Adrenal gland (tissue), 12 donors: ENCODE results near the gene AXIN1. TPM values are rescaled to one million over a fixed set of nuclear protein-coding genes. Genes with fewer than 3 reads are reported as not detected.

ENCODE experiments used
- DNase-seq, 7 donors: peaks; one replicate each; pipeline ENCODE4 v3.0.0-alpha.2; 2019 to 2020
- H3K27ac ChIP-seq, 5 donors: fragments of 200-600 bp; sonication (generic) in 4 of 5; 1 replicate in 3 of 5; 2 replicates in 2 of 5; pipeline versions ENCODE4 v1.5.1 to v1.8.0; 2016 to 2020; ENCODE audit warnings: mild to moderate bottlenecking in 1 of 5
- H3K27me3 ChIP-seq: fragments of 200-600 bp; 2 replicates; pipeline ENCODE4 v1.8.0; 2021
- H3K36me3 ChIP-seq, 2 donors: fragments of 200-600 bp; replicated peaks in 1 of 2; 1 replicate in 1 of 2; 2 replicates in 1 of 2; pipeline versions ENCODE4 v1.5.1 to v1.8.0; 2018 to 2022
- H3K4me1 ChIP-seq, 2 donors: fragments of 200-600 bp; replicated peaks in 1 of 2; 1 replicate in 1 of 2; 2 replicates in 1 of 2; pipeline versions ENCODE4 v1.5.1 to v1.8.0; 2018 to 2021
- H3K4me3 ChIP-seq, 4 donors: fragments of 200-600 bp; sonication (generic) in 3 of 4; one replicate each; pipeline ENCODE4 v1.5.1; 2016 to 2018
- H3K9me3 ChIP-seq, 3 donors: fragments of 200-600 bp; sonication (generic) in 1 of 3; replicated peaks in 1 of 3; 1 replicate in 2 of 3; 2 replicates in 1 of 3; pipeline versions ENCODE4 v1.5.1 to v1.8.0; 2016 to 2021
- CTCF ChIP-seq, 6 experiments: fragments of 450-650 bp in 4 of 6; fragments of 200-600 bp in 2 of 6; sonication (generic) in 1 of 6; IDR thresholded peaks; 1 replicate in 5 of 6; 2 replicates in 1 of 6; pipeline versions ENCODE4 v1.5.1 to v1.8.0; 2016 to 2021; ENCODE audit warnings: antibody characterized with exemption in 6 of 6, mild to moderate bottlenecking in 2 of 6, moderate library complexity in 1 of 6
- POLR2A ChIP-seq, 2 donors: fragments of 450-650 bp; IDR thresholded peaks; one replicate each; pipeline ENCODE4 v1.6.1; 2017; ENCODE audit warnings: antibody characterized with exemption in 2 of 2, mild to moderate bottlenecking in 2 of 2, moderate library complexity in 1 of 2
- WGBS, 4 donors: extraction: QIAGEN DNeasy Blood & Tissue Kit in 2 of 4; methylation state at CpG; one replicate each; pipeline versions ENCODE4 v1.1.5 to v1.1.7; 2013 to 2017; 5-methylcytosine and 5-hydroxymethylcytosine counted together
- intact Hi-C, 2 donors: fragments of 100-400 bp; cut with DNase I; formaldehyde crosslinking; loops; one replicate each; pipeline versions ENCODE4 v1.14.1 to v1.15.0; 2022 to 2023
- polyA plus RNA-seq, 3 donors: library from polyadenylated mRNA; stranded (reverse); fragments of 200-250 nt in 2 of 3; fragments of 350-450 nt in 1 of 3; fragmentation: Illumina TruSeq in 1 of 3; extraction: RNeasy Lipid Tissue Mini Kit (QIAGEN cat#74804) in 1 of 3; gene quantifications; one replicate each; pipeline ENCODE4 v1.2.3, GENCODE V29; 2013 to 2014
- total RNA-seq, 9 donors: library from RNA; depleted of rRNA in 4 of 9; stranded (reverse); fragments of >200 nt in 4 of 9; fragments of 120-200 nt in 1 of 9; fragmentation: NEBNext Ultra II Directional in 1 of 9; extraction: Animal tissue kit (Norgen Biotek cat#: 25700) in 1 of 9; gene quantifications; one replicate each; pipeline versions ENCODE4 v1.1.0 to v1.2.4, GENCODE V29; 2013 to 2023
- donor health status: healthy with polysubstance abuse.
- donor health status: Bipolar disorder and iron deficiency.
- donor health status: DM: yes; HTN: yes; CAD: no.
- donor health status: DM: no; HTN: no; CAD: no.
- donor health status: DM: no; HTN: no; CAD: no.
- donor health status: DM: yes; HTN: yes; CAD: no.

AXIN1 gene
- total and polyA plus RNA-seq, 12 donors = 5.6 to 22.4 (median 16.2) TPM

GRCh38 chr16:397135-397661 lies 44.7 kb upstream of the AXIN1 start, which contains the start of gene NME4:
NME4 (plus strand) TSS chr16:397199; CDS start chr16:397223, 24 bp downstream.
- no peaks in the 10 kb centered on the region for H3K27me3 ChIP-seq
- intact Hi-C loops = loop anchor here in 1 of 2 donors (10.0 kb wide), 1 partner anchor 128 kb away; the partner anchor contains the start of gene CAPN15
- no peaks in the 10 kb centered on the region for H3K9me3 ChIP-seq
- peaks cover 16 to 21% of the 10 kb centered on the region in 2 donors for H3K4me1 ChIP-seq
- H3K4me3 ChIP-seq = peak within 1 kb of the TSS in 3 of 4 donors; percentile 21 to 95 (median 25)
- H3K27ac ChIP-seq = peak within 1 kb of the TSS; percentile 82 to 91 (median 87)
- DNase-seq = peak in 4 of 7 donors; percentile 35 to 53 (median 43)
- WGBS, 4 donors = 0 to 1% (median 1%) methylated on average over 10 to 73 of the region's 75 CpGs; no CpG with 5 or more reads in 1 of the 4 donors
- H3K36me3 ChIP-seq = no peaks in the 10 kb centered on the region
- TF ChIP-seq CTCF (IDR thresholded peaks at IDR 0.05) = no peak
- peak; percentile 25 to 39 for TF ChIP-seq POLR2A (IDR thresholded peaks at IDR 0.05)

- Histone ChIP-seq H3K4me3 (peak overlapping the region in 2 of 4 donors; percentile 25 to 95), H3K27ac (peak overlapping the region; percentile 56 to 87 (median 87)), H3K27me3 (no peaks in the 10 kb centered on the region), H3K4me1 (peaks cover 13 to 21% of the 10 kb centered on the region in 2 donors), H3K36me3 (no peaks in the 10 kb centered on the region), H3K9me3 (no peaks in the 10 kb centered on the region)
- 0 to 2% (median 1%) methylated on average over 21 to 22 of the region's 22 CpGs for WGBS, 4 donors
- intact Hi-C loops = loop anchor here in 1 of 2 donors (10.0 kb wide), 1 partner anchor 128 kb away; the partner anchor contains the start of gene CAPN15
- TF ChIP-seq CTCF (IDR thresholded peaks at IDR 0.05) (peak in 1 of 6 experiments; percentile 16), POLR2A (IDR thresholded peaks at IDR 0.05) (no peak)
- peak; percentile 60 to 80 (median 73) for DNase-seq
Observed at GRCh38 chr16:396605-397004, 44.1 kb upstream of the AXIN1 start.

- WGBS, 4 donors = 17 to 29% (median 20%) methylated on average over 3 of the region's 3 CpGs
- Histone ChIP-seq H3K4me3 (peak overlapping the region in 1 of 4 donors; percentile 95), H3K4me1 (peaks cover 13 to 21% of the 10 kb centered on the region in 2 donors), H3K9me3 (no peaks in the 10 kb centered on the region), H3K27me3 (no peaks in the 10 kb centered on the region), H3K27ac (peak overlapping the region in 3 of 5 donors; percentile 87), H3K36me3 (no peaks in the 10 kb centered on the region)
- TF ChIP-seq CTCF (IDR thresholded peaks at IDR 0.05) = no peak
- no peak for TF ChIP-seq POLR2A (IDR thresholded peaks at IDR 0.05)
- no peak for DNase-seq
- intact Hi-C loops = loop anchor here in 1 of 2 donors (10.0 kb wide), 1 partner anchor 129 kb away; the partner anchor contains the start of gene CAPN15
Observed at GRCh38 chr16:396199-396598, 43.7 kb upstream of the AXIN1 start.

- intact Hi-C loops = loop anchor here in 1 of 2 donors (10.0 kb wide), 1 partner anchor 132 kb away; the partner anchor contains the start of gene CAPN15
- no peaks in the 10 kb centered on the region for H3K36me3 ChIP-seq
- H3K9me3 ChIP-seq = no peaks in the 10 kb centered on the region
- no peak overlapping the region for H3K4me3 ChIP-seq
- no peak for DNase-seq
- H3K27me3 ChIP-seq = no peaks in the 10 kb centered on the region
- TF ChIP-seq CTCF (IDR thresholded peaks at IDR 0.05) = no peak
- no peak for TF ChIP-seq POLR2A (IDR thresholded peaks at IDR 0.05)
- WGBS, 4 donors = 89 to 95% (median 93%) methylated on average over 7 of the region's 7 CpGs
- H3K27ac ChIP-seq = no peak overlapping the region
- H3K4me1 ChIP-seq = peaks cover 21 to 22% of the 10 kb centered on the region in 2 donors
Observed at GRCh38 chr16:392450-393030, 40.0 kb upstream of the AXIN1 start.
